Measurements from ENCODE around the gene PTPRD.
"Not testable (repeated sequence)": the region's sequence is repeated elsewhere in the genome, so short reads cannot be mapped to it uniquely, and the experiment has no call there.

The PTPRD gene

GRCh38 chr9:10449201-10449617, 163.6 kb downstream of the PTPRD start:
- DNase-seq, result not testable (repeated sequence)

- no peak for DNase-seq
These were observed 165.8 kb downstream of the PTPRD start for GRCh38 chr9:10447036-10447435.

GRCh38 chr9:10443868-10444204, 169.0 kb downstream of the PTPRD start:
- no peak for DNase-seq

- no peak for DNase-seq
These were observed 169.5 kb downstream of the PTPRD start for GRCh38 chr9:10443181-10443867.

GRCh38 chr9:10438955-10439354, 173.8 kb downstream of the PTPRD start:
- DNase-seq, result no peak

- DNase-seq, result no peak
These were observed 176.0 kb downstream of the PTPRD start for GRCh38 chr9:10436756-10437155.

- DNase-seq, result no peak
These were observed 178.4 kb downstream of the PTPRD start for GRCh38 chr9:10434412-10434811.

GRCh38 chr9:10411272-10411671, 201.5 kb downstream of the PTPRD start:
- DNase-seq, result no peak

- no peak for DNase-seq
These were observed 209.5 kb downstream of the PTPRD start for GRCh38 chr9:10403283-10403682.

- DNase-seq, result peak; percentile 52
These were observed 216.2 kb downstream of the PTPRD start for GRCh38 chr9:10396615-10397014.

GRCh38 chr9:10387282-10387681, 225.5 kb downstream of the PTPRD start:
- no peak for DNase-seq

GRCh38 chr9:10371824-10372223, 241.0 kb downstream of the PTPRD start:
- no peak for DNase-seq

GRCh38 chr9:10366171-10366779, 246.5 kb downstream of the PTPRD start:
- no peak for DNase-seq

- no peak for DNase-seq
These were observed 258.2 kb downstream of the PTPRD start for GRCh38 chr9:10354591-10354990.

GRCh38 chr9:10345621-10346020, 267.2 kb downstream of the PTPRD start:
- not testable (repeated sequence) for DNase-seq

- no peak for DNase-seq
These were observed 271.7 kb downstream of the PTPRD start for GRCh38 chr9:10341057-10341456.

GRCh38 chr9:10339152-10339551, 273.6 kb downstream of the PTPRD start:
- no peak for DNase-seq

GRCh38 chr9:10331157-10331556, 281.6 kb downstream of the PTPRD start:
- no peak for DNase-seq

GRCh38 chr9:10282084-10282483, 330.7 kb downstream of the PTPRD start:
- DNase-seq, result no peak

- no peak for DNase-seq
These were observed 337.8 kb downstream of the PTPRD start for GRCh38 chr9:10274988-10275387.

GRCh38 chr9:10274175-10274574, 338.6 kb downstream of the PTPRD start:
- no peak for DNase-seq

- no peak for DNase-seq
These were observed 340.0 kb downstream of the PTPRD start for GRCh38 chr9:10272830-10273229.

- peak; percentile 3 for DNase-seq
These were observed 344.0 kb downstream of the PTPRD start for GRCh38 chr9:10268531-10269485.

- no peak for DNase-seq
These were observed 347.6 kb downstream of the PTPRD start for GRCh38 chr9:10265153-10265631.
